ENCODE measurements around the gene TGIF1. TPM values are rescaled to one million over a fixed set of nuclear protein-coding genes. Genes with fewer than 3 reads are reported as not detected.

TGIF1 gene
- total and polyA plus RNA-seq, 9 of the 15 experiments (the other 6 are each of a cell fraction or from before 2014, with no cell fraction given): 16.1 to 77.7 (median 44.6) TPM

GRCh38 chr18:3451989-3452749 lies 2.2 kb downstream of the TGIF1 start (continued):
- TF ChIP-seq ZNF766 (CRISPR knock-in tag; conservative IDR thresholded peaks at IDR 0.05) (no peak), CBX1 (IDR thresholded peaks at IDR 0.05; ENCODE audit: low read depth) (0 out of 2 replicates have a peak, but pooled peaks have one; percentile 50), MCM2 (IDR thresholded peaks at IDR 0.05; ENCODE audit: low read depth) (no peak), E2F5 (CRISPR knock-in tag; IDR thresholded peaks at IDR 0.05) (peak; percentile 13; the same call in 1 of the 2 replicates), LEF1 (IDR thresholded peaks at IDR 0.05) (no peak), ZNF408 (CRISPR knock-in tag; IDR thresholded peaks at IDR 0.05; ENCODE audit: low read depth) (no peak), ELF1 (tag; IDR thresholded peaks at IDR 0.05) (no peak), TSHZ1 (CRISPR knock-in tag; IDR thresholded peaks at IDR 0.05) (no peak), NFIX (CRISPR knock-in tag; IDR thresholded peaks at IDR 0.05; ENCODE audit: low read depth) (no peak), ZNF121 (CRISPR knock-in tag; conservative IDR thresholded peaks at IDR 0.05) (no peak)
- TF ChIP-seq, protein P1, sequence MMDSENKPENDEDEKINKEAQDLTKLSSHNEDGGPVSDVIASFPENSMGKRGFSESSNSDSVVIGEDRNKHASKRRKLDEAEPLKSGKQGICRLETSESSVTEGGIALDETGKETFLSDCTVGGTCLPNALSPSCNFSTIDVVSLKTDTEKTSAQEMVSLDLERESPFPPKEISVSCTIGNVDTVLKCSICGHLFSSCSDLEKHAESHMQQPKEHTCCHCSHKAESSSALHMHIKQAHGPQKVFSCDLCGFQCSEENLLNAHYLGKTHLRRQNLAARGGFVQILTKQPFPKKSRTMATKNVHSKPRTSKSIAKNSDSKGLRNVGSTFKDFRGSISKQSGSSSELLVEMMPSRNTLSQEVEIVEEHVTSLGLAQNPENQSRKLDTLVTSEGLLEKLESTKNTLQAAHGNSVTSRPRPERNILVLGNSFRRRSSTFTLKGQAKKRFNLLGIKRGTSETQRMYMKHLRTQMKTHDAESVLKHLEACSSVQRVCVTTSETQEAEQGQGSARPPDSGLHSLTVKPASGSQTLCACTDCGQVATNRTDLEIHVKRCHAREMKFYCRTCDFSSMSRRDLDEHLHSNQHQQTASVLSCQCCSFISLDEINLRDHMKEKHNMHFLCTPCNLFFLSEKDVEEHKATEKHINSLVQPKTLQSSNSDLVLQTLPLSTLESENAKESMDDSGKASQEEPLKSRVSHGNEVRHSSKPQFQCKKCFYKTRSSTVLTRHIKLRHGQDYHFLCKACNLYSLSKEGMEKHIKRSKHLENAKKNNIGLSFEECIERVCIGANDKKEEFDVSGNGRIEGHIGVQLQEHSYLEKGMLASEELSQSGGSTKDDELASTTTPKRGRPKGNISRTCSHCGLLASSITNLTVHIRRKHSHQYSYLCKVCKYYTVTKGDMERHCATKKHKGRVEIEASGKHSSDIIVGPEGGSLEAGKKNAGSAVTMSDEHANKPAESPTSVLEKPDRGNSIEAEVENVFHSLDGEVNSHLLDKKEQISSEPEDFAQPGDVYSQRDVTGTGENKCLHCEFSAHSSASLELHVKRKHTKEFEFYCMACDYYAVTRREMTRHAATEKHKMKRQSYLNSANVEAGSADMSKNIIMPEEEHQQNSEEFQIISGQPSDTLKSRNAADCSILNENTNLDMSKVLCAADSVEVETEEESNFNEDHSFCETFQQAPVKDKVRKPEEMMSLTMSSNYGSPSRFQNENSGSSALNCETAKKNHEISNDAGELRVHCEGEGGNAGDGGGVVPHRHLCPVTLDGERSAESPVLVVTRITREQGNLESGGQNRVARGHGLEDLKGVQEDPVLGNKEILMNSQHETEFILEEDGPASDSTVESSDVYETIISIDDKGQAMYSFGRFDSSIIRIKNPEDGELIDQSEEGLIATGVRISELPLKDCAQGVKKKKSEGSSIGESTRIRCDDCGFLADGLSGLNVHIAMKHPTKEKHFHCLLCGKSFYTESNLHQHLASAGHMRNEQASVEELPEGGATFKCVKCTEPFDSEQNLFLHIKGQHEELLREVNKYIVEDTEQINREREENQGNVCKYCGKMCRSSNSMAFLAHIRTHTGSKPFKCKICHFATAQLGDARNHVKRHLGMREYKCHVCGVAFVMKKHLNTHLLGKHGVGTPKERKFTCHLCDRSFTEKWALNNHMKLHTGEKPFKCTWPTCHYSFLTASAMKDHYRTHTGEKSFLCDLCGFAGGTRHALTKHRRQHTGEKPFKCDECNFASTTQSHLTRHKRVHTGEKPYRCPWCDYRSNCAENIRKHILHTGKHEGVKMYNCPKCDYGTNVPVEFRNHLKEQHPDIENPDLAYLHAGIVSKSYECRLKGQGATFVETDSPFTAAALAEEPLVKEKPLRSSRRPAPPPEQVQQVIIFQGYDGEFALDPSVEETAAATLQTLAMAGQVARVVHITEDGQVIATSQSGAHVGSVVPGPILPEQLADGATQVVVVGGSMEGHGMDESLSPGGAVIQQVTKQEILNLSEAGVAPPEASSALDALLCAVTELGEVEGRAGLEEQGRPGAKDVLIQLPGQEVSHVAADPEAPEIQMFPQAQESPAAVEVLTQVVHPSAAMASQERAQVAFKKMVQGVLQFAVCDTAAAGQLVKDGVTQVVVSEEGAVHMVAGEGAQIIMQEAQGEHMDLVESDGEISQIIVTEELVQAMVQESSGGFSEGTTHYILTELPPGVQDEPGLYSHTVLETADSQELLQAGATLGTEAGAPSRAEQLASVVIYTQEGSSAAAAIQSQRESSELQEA (IDR thresholded peaks at IDR 0.05; ENCODE audit: low read depth): no peak

Measured in K562 (cell line).